IMR-90 (cell line): ENCODE measurements around the gene MSX1. TPM values are rescaled to one million over a fixed set of nuclear protein-coding genes. Genes with fewer than 3 reads are reported as not detected.

ENCODE experiments used
- ATAC-seq: fragments of 200-7000 bp; cut with Tn5 transposase; 2 replicates; pipeline ENCODE4 v1.9.1; 2020; ENCODE audit warnings: low read depth, mild to moderate bottlenecking, moderate library complexity
- BruUV-seq: library from RNA; stranded (reverse); fragments of 400-500 nt; replicated peaks from 2 replicates; lab custom pipeline; 2021; lab: Mats Ljungman, UMichigan
- CTCF ChIA-PET: fragments of 300-600 bp; formaldehyde crosslinking; extraction: SDS; loops from one replicate; lab custom pipeline; 2021; ENCODE audit warnings: antibody characterized with exemption; lab: Yijun Ruan, JAX
- POLR2A ChIA-PET: fragments of 300-600 bp; sonication (Branson Sonifier 250); formaldehyde crosslinking; loops from one replicate; lab custom pipeline; 2022; ENCODE audit warnings: antibody characterized with exemption; ENCODE audit not compliant: unreplicated experiment; lab: Charles Lee
- DNase-seq: peaks from one replicate; pipeline ENCODE4 v3.0.0; 2013
- H2AFZ ChIP-seq: replicated peaks from 2 replicates; pipeline ENCODE3; 2013; ENCODE audit warnings: low read length, mild to moderate bottlenecking; ENCODE audit not compliant: poor library complexity
- H2AK5ac ChIP-seq: 2 replicates; pipeline ENCODE4 v1.6.1; 2013; ENCODE audit warnings: low read depth, low read length, inconsistent platforms
- H2AK9ac ChIP-seq: replicated peaks from 2 replicates; pipeline ENCODE3; 2013; ENCODE audit warnings: mild to moderate bottlenecking, low read depth, low read length, moderate library complexity; ENCODE audit not compliant: poor library complexity
- H2BK120ac ChIP-seq: 2 replicates; pipeline ENCODE4 v1.6.1; 2013; ENCODE audit warnings: low read depth, low read length, inconsistent platforms
- H2BK15ac ChIP-seq: 3 replicates; pipeline ENCODE4 v1.6.1; 2013; ENCODE audit warnings: low read depth, low read length, inconsistent platforms
- H2BK20ac ChIP-seq: 2 replicates; pipeline ENCODE4 v1.6.1; 2013; ENCODE audit warnings: low read depth, mild to moderate bottlenecking, inconsistent platforms, low read length, moderate library complexity
- H2BK5ac ChIP-seq: 2 replicates; pipeline ENCODE4 v1.6.1; 2013; ENCODE audit warnings: mild to moderate bottlenecking, low read depth, low read length, inconsistent platforms; ENCODE audit not compliant: poor library complexity, severe bottlenecking
- H3K14ac ChIP-seq: replicated peaks from 2 replicates; pipeline ENCODE4 v1.6.1; 2013; ENCODE audit warnings: low read depth, low read length, inconsistent platforms
- H3K18ac ChIP-seq: 2 replicates; pipeline ENCODE4 v1.6.1; 2013; ENCODE audit warnings: low read depth, low read length, control low read depth
- H3K23ac ChIP-seq: 2 replicates; pipeline ENCODE4 v1.6.1; 2013; ENCODE audit warnings: low read depth, low read length, inconsistent platforms
- H3K27ac ChIP-seq: 2 replicates; pipeline ENCODE4 v1.5.1; 2013; ENCODE audit warnings: mild to moderate bottlenecking, control low read depth, low read length; ENCODE audit not compliant: insufficient read depth
- H3K27me3 ChIP-seq: 2 replicates; pipeline ENCODE4 v1.6.1; 2013; ENCODE audit warnings: low read length; ENCODE audit not compliant: control insufficient read depth, insufficient read depth
- H3K36me3 ChIP-seq: 2 replicates; pipeline ENCODE4 v1.6.1; 2013; ENCODE audit warnings: low read length, mixed read lengths; ENCODE audit not compliant: control insufficient read depth, insufficient read depth
- H3K4ac ChIP-seq: 2 replicates; pipeline ENCODE4 v1.6.1; 2013; ENCODE audit warnings: low read depth, low read length, inconsistent platforms
- H3K4me1 ChIP-seq: 2 replicates; pipeline ENCODE4 v1.6.1; 2013; ENCODE audit warnings: low read length, mixed read lengths; ENCODE audit not compliant: control insufficient read depth, insufficient read depth
- H3K4me2 ChIP-seq: 2 replicates; pipeline ENCODE4 v1.6.1; 2013; ENCODE audit warnings: low read depth, mild to moderate bottlenecking, control low read depth, low read length, moderate library complexity
- H3K4me3 ChIP-seq: 2 replicates; pipeline ENCODE4 v1.5.1; 2013; ENCODE audit warnings: low read depth, mild to moderate bottlenecking, control low read depth, low read length, moderate library complexity; ENCODE audit not compliant: insufficient read depth
- H3K56ac ChIP-seq: 2 replicates; pipeline ENCODE4 v1.6.1; 2013; ENCODE audit warnings: low read length, inconsistent platforms; ENCODE audit not compliant: insufficient read depth; ENCODE audit errors: extremely low read depth
- H3K79me1 ChIP-seq, 2 experiments: 2 replicates each; pipeline ENCODE4 v1.6.1; 2013; ENCODE audit warnings: low read length in 2 of 2, inconsistent platforms in 1 of 2, low read depth in 1 of 2
- H3K9ac ChIP-seq: 2 replicates; pipeline ENCODE4 v1.6.1; 2013; ENCODE audit warnings: low read depth, low read length, control low read depth
- H3K9me1 ChIP-seq: 2 replicates; pipeline ENCODE4 v1.6.1; 2013; ENCODE audit warnings: low read length, inconsistent platforms; ENCODE audit not compliant: insufficient read depth
- H3K9me3 ChIP-seq: 2 replicates; pipeline ENCODE4 v1.6.1; 2013; ENCODE audit warnings: low read length; ENCODE audit not compliant: control insufficient read depth, insufficient read depth
- H4K20me1 ChIP-seq: 2 replicates; pipeline ENCODE4 v1.6.1; 2013; ENCODE audit warnings: low read length, inconsistent platforms; ENCODE audit not compliant: insufficient read depth
- H4K5ac ChIP-seq: 2 replicates; pipeline ENCODE4 v1.6.1; 2013; ENCODE audit warnings: mild to moderate bottlenecking, low read depth, low read length, control low read depth
- H4K8ac ChIP-seq, 2 experiments: 2 replicates each; pipeline ENCODE4 v1.6.1; 2013; ENCODE audit warnings: low read depth in 2 of 2, low read length in 2 of 2, control low read depth in 1 of 2, inconsistent platforms in 1 of 2
- H4K91ac ChIP-seq: 2 replicates; pipeline ENCODE4 v1.6.1; 2013; ENCODE audit warnings: low read depth, low read length, inconsistent platforms; ENCODE audit not compliant: insufficient read depth
- BHLHE40 ChIP-seq: fragments of 150-350 bp; IDR thresholded peaks from 2 replicates; pipeline ENCODE4 v1.6.1; 2016; ENCODE audit warnings: mild to moderate bottlenecking, low read depth, low read length
- CEBPB ChIP-seq: IDR thresholded peaks from 2 replicates; pipeline ENCODE4 v1.6.1; 2012; ENCODE audit warnings: low read depth, low read length, improper control_type of control experiment
- CHD1 ChIP-seq: IDR thresholded peaks from 2 replicates; pipeline ENCODE4 v1.6.1; 2012; ENCODE audit warnings: low read depth, low read length, improper control_type of control experiment
- FOS ChIP-seq: fragments of 150-350 bp; IDR thresholded peaks from 2 replicates; pipeline ENCODE4 v1.6.1; 2016; ENCODE audit warnings: low read depth, low read length
- MAFK ChIP-seq: IDR thresholded peaks from 2 replicates; pipeline ENCODE4 v1.6.1; 2012; ENCODE audit warnings: low read depth, low read length, improper control_type of control experiment
- MAZ ChIP-seq: IDR thresholded peaks from 2 replicates; pipeline ENCODE4 v1.6.1; 2012; ENCODE audit warnings: low read depth, mild to moderate bottlenecking, low read length, improper control_type of control experiment, moderate library complexity, borderline replicate concordance
- MXI1 ChIP-seq: IDR thresholded peaks from 2 replicates; pipeline ENCODE4 v1.6.1; 2012; ENCODE audit warnings: low read depth, mild to moderate bottlenecking, low read length, moderate library complexity, borderline replicate concordance
- NFE2L2 ChIP-seq: fragments of 150-350 bp; IDR thresholded peaks from 2 replicates; pipeline ENCODE4 v1.6.1; 2016; ENCODE audit warnings: low read depth, mild to moderate bottlenecking, low read length
- POLR2A ChIP-seq: IDR thresholded peaks from 2 replicates; pipeline ENCODE4 v1.6.1; 2012; ENCODE audit warnings: mild to moderate bottlenecking, low read depth, low read length
- RAD21 ChIP-seq: IDR thresholded peaks from 2 replicates; pipeline ENCODE4 v1.6.1; 2012; ENCODE audit warnings: low read length, improper control_type of control experiment
- RCOR1 ChIP-seq: IDR thresholded peaks from 2 replicates; pipeline ENCODE4 v1.6.1; 2012; ENCODE audit warnings: mild to moderate bottlenecking, low read length, improper control_type of control experiment; ENCODE audit not compliant: insufficient replicate concordance
- SMC3 ChIP-seq: fragments of 150-350 bp; IDR thresholded peaks from 2 replicates; pipeline ENCODE4 v1.6.1; 2016; ENCODE audit warnings: low read depth, mild to moderate bottlenecking, antibody characterized with exemption, low read length, moderate library complexity
- WGBS, 2 experiments: methylation state at CpG; one replicate each; pipeline versions ENCODE4 v1.1.5 to v1.1.7; 2013; ENCODE audit warnings: missing lambda C conversion rate in 2 of 2; ENCODE audit not compliant: insufficient read length in 1 of 2; ENCODE audit errors: extremely low coverage in 2 of 2; 5-methylcytosine and 5-hydroxymethylcytosine counted together
- dilution Hi-C: fragments of 300-500 bp; cut with HindIII; formaldehyde crosslinking; loops from one replicate; pipeline ENCODE4 v1.14.3; 2018; ENCODE audit warnings: low sequenced_read_pairs; ENCODE audit not compliant: unreplicated experiment
- in situ Hi-C: fragments of 300-500 bp; cut with MboI; formaldehyde crosslinking; loops from 3 replicates; pipeline ENCODE4 v1.14.3; 2019; ENCODE audit warnings: low sequenced_read_pairs, inconsistent platforms, mixed read lengths
- intact Hi-C: fragments of 100-400 bp; cut with micrococcal nuclease; formaldehyde crosslinking; loops from 2 replicates; pipeline ENCODE4 v1.10.0; 2022
- polyA plus RNA-seq, 3 experiments: library from polyadenylated mRNA; depleted of rRNA; stranded (reverse); fragments of >200 nt; gene quantifications; 2 replicates each; pipeline ENCODE4 v1.2.3, GENCODE V29; 2012; ENCODE audit warnings: low replicate concordance in 1 of 3
- total RNA-seq: library from RNA; depleted of rRNA; stranded (reverse); fragments of >200 nt; gene quantifications from 2 replicates; pipeline ENCODE4 v1.2.3, GENCODE V29; 2012
- TF ChIP-seq, protein P1 (sequence below): fragments of 150-350 bp; IDR thresholded peaks from 2 replicates; pipeline ENCODE4 v1.6.1; 2016; ENCODE audit warnings: low read depth, mild to moderate bottlenecking, low read length, moderate library complexity, borderline replicate concordance
- TF ChIP-seq, protein P2 (sequence below): conservative IDR thresholded peaks from 2 replicates; pipeline ENCODE4 v1.5.1; 2012; ENCODE audit warnings: mild to moderate bottlenecking, low read depth, low read length, improper control_type of control experiment
- TF ChIP-seq, protein P3 (sequence below): fragments of 150-350 bp; IDR thresholded peaks from 2 replicates; pipeline ENCODE4 v1.6.1; 2017; ENCODE audit warnings: mild to moderate bottlenecking, antibody characterized with exemption, low read length, low read depth

MSX1 gene
- total and polyA plus RNA-seq, 2 of the 4 experiments (the other 2 are of a cell fraction), result 1.1 to 3.9 TPM

DNA sequence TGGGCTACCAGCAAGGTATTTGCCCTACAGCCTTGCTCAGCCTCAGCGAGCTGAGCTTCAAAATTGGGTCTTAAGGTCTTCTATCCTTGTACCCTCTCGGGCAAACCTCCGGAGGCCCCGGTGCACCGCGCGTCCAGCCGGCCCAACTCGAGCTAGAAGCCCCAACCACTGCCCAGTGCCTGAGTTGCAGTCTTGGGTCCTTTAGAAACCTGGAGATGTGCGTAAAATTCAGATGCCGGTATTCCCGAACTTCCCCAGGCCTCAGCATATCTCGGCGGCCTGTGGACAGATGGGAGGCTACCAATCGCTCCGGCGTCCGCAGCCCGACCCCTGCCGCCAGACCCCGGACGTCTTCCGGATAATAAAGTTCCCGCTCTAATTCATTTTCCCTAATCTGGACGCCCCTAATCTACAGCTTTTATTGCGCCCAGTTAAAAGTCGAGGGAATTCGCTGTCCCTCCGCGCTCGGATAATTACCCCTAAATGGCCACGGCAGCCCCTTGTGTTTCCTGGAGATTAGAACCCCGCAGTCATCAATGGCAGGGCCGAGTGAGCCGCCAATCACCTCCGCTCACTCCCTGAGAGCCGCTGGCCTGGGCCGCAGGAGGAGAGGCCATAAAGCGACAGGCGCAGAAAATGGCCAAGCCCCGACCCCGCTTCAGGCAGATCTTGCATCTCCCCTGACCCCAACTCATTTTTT, 1.5 kb upstream of the MSX1 start:
- Histone ChIP-seq H3K4me1 (no peaks in the 10 kb centered on the region; the same call in 1 of the 2 replicates), H4K20me1 (no peaks in the 10 kb centered on the region), H2BK5ac (no peak overlapping the region), H2BK20ac (no peak overlapping the region), H3K4me2 (no peak overlapping the region), H2AK5ac (no peak overlapping the region), H4K5ac (no peak overlapping the region), H3K27ac (no peak overlapping the region), H3K23ac (no peak overlapping the region), H2AFZ (no peak overlapping the region), H3K9me1 (no peaks in the 10 kb centered on the region), H3K14ac (no peak overlapping the region), H3K79me1 (peaks cover 3 to 11% of the 10 kb centered on the region in 2 experiments; a peak in 1 of 4 replicates), H3K36me3 (no peaks in the 10 kb centered on the region), H3K27me3 (peaks cover 41% of the 10 kb centered on the region), H3K4me3 (no peak overlapping the region), H2AK9ac (no peak overlapping the region), H2BK120ac (no peak overlapping the region), H4K8ac (no peak overlapping the region), H3K56ac (no peak overlapping the region), H3K9ac (no peak overlapping the region), H3K18ac (no peak overlapping the region), H3K9me3 (no peaks in the 10 kb centered on the region), H4K91ac (no peak overlapping the region), H2BK15ac (no peak overlapping the region), H3K4ac (no peak overlapping the region)
- dilution Hi-C loops, result no loop called here
- intact Hi-C loops, result loop anchor here (2.0 kb wide), 1 partner anchor 315 kb away; the partner anchor contains the start of gene STX18
- in situ Hi-C loops, result no loop called here
- 53% methylated on average over 16 of the region's 42 CpGs; no CpG with 5 or more reads in 1 of the 2 experiments for WGBS, 2 experiments
- no peak for ATAC-seq
- ChIA-PET CTCF (interaction anchor here (0.6 kb wide), 1 partner anchor 61 kb away, joined by 3 read pairs; no protein-coding TSS in a partner anchor), POLR2A (no interaction called here)
- no peak for DNase-seq
- BruUV-seq, result no TSS peak
- TF ChIP-seq CHD1 (no peak), BHLHE40 (no peak), FOS (no peak), MAFK (no peak), RAD21 (no peak), POLR2A (no peak), MAZ (no peak), MXI1 (no peak), SMC3 (no peak), RCOR1 (no peak), CEBPB (no peak), NFE2L2 (no peak)
- TF ChIP-seq, protein P1, sequence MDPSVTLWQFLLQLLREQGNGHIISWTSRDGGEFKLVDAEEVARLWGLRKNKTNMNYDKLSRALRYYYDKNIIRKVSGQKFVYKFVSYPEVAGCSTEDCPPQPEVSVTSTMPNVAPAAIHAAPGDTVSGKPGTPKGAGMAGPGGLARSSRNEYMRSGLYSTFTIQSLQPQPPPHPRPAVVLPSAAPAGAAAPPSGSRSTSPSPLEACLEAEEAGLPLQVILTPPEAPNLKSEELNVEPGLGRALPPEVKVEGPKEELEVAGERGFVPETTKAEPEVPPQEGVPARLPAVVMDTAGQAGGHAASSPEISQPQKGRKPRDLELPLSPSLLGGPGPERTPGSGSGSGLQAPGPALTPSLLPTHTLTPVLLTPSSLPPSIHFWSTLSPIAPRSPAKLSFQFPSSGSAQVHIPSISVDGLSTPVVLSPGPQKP, result no peak
- TF ChIP-seq, protein P2, sequence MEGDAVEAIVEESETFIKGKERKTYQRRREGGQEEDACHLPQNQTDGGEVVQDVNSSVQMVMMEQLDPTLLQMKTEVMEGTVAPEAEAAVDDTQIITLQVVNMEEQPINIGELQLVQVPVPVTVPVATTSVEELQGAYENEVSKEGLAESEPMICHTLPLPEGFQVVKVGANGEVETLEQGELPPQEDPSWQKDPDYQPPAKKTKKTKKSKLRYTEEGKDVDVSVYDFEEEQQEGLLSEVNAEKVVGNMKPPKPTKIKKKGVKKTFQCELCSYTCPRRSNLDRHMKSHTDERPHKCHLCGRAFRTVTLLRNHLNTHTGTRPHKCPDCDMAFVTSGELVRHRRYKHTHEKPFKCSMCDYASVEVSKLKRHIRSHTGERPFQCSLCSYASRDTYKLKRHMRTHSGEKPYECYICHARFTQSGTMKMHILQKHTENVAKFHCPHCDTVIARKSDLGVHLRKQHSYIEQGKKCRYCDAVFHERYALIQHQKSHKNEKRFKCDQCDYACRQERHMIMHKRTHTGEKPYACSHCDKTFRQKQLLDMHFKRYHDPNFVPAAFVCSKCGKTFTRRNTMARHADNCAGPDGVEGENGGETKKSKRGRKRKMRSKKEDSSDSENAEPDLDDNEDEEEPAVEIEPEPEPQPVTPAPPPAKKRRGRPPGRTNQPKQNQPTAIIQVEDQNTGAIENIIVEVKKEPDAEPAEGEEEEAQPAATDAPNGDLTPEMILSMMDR, result no peak
- TF ChIP-seq, protein P3, sequence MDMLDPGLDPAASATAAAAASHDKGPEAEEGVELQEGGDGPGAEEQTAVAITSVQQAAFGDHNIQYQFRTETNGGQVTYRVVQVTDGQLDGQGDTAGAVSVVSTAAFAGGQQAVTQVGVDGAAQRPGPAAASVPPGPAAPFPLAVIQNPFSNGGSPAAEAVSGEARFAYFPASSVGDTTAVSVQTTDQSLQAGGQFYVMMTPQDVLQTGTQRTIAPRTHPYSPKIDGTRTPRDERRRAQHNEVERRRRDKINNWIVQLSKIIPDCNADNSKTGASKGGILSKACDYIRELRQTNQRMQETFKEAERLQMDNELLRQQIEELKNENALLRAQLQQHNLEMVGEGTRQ, result no peak
